Caco-2 (cell line): ENCODE data around the gene ANKRD44. TPM values are rescaled to one million over a fixed set of nuclear protein-coding genes. Genes with fewer than 3 reads are reported as not detected.

ENCODE experiments used
- BruUV-seq: library from RNA; stranded (reverse); fragments of 400-500 nt; replicated peaks from 2 replicates; lab custom pipeline; 2021; lab: Mats Ljungman, UMichigan
- CTCF ChIA-PET: fragments of 300-600 bp; sonication (Branson Sonifier 250); formaldehyde crosslinking; loops from one replicate; lab custom pipeline; 2022; ENCODE audit warnings: antibody characterized with exemption; lab: Charles Lee
- POLR2A ChIA-PET: fragments of 300-600 bp; sonication (Branson Sonifier 250); formaldehyde crosslinking; loops from one replicate; lab custom pipeline; 2022; ENCODE audit warnings: antibody characterized with exemption; lab: Charles Lee
- DNase-seq, 2 experiments: peaks; one replicate each; pipeline versions ENCODE4 v3.0.0 to v3.0.0-alpha.2; 2020 to 2022
- H3K27me3 ChIP-seq: replicated peaks from 2 replicates; pipeline ENCODE4 v1.6.0; 2011; ENCODE audit warnings: low read length; ENCODE audit not compliant: control insufficient read depth, insufficient read depth
- H3K36me3 ChIP-seq: 2 replicates; pipeline ENCODE4 v1.5.1; 2011; ENCODE audit warnings: low read length; ENCODE audit not compliant: control insufficient read depth, insufficient read depth
- H3K4me1 ChIP-seq: fragments of 250-450 bp; sonication (Bioruptor Pico); 2 replicates; pipeline ENCODE4 v1.5.1; 2020; ENCODE audit warnings: mild to moderate bottlenecking
- H3K4me3 ChIP-seq: 2 replicates; pipeline ENCODE4 v1.5.1; 2011; ENCODE audit warnings: low read depth, mild to moderate bottlenecking, control low read depth, low read length
- H3K9me3 ChIP-seq: fragments of 250-450 bp; sonication (Bioruptor Pico); 2 replicates; pipeline ENCODE4 v1.5.1; 2020; ENCODE audit warnings: mild to moderate bottlenecking, moderate library complexity
- H3K27ac Mint-ChIP-seq: one replicate; pipeline ENCODE4 v1.8.0; 2022; ENCODE audit warnings: mixed read lengths; ENCODE audit not compliant: unreplicated experiment
- H3K27me3 Mint-ChIP-seq: one replicate; pipeline ENCODE4 v1.8.0; 2022; ENCODE audit warnings: mixed read lengths; ENCODE audit not compliant: insufficient read depth, unreplicated experiment
- H3K36me3 Mint-ChIP-seq: one replicate; pipeline ENCODE4 v1.8.0; 2022; ENCODE audit warnings: mild to moderate bottlenecking, mixed read lengths; ENCODE audit not compliant: insufficient read depth, unreplicated experiment
- H3K4me1 Mint-ChIP-seq: one replicate; pipeline ENCODE4 v1.8.0; 2022; ENCODE audit warnings: low read depth, mixed read lengths; ENCODE audit not compliant: unreplicated experiment
- H3K4me3 Mint-ChIP-seq: one replicate; pipeline ENCODE4 v1.8.0; 2022; ENCODE audit warnings: mild to moderate bottlenecking, moderate library complexity, mixed read lengths; ENCODE audit not compliant: unreplicated experiment
- H3K9me3 Mint-ChIP-seq: one replicate; pipeline ENCODE4 v1.8.0; 2022; ENCODE audit warnings: mixed read lengths; ENCODE audit not compliant: unreplicated experiment
- intact Hi-C: fragments of 100-400 bp; cut with micrococcal nuclease; formaldehyde crosslinking; loops from one replicate; pipeline ENCODE4 v1.10.0; 2022; ENCODE audit not compliant: unreplicated experiment
- total RNA-seq: library from RNA; stranded (reverse); gene quantifications from 2 replicates; pipeline ENCODE4 v1.2.3, GENCODE V29; 2022
- TF ChIP-seq, protein P1 (sequence below), 2 experiments: fragments of 200-600 bp in 1 of 2; IDR thresholded peaks; 1 replicate in 1 of 2; 2 replicates in 1 of 2; pipeline versions ENCODE4 v1.5.1 to v1.8.0; 2011 to 2022; ENCODE audit warnings: antibody characterized with exemption in 1 of 2, control low read depth in 1 of 2, inconsistent platforms in 1 of 2, low read depth in 1 of 2, low read length in 1 of 2, mild to moderate bottlenecking in 1 of 2, moderate library complexity in 1 of 2; ENCODE audit not compliant: insufficient read depth in 1 of 2, severe bottlenecking in 1 of 2, unreplicated experiment in 1 of 2

ANKRD44 gene
- total RNA-seq, 1 experiment from 2014 or later: 1.0 TPM

GRCh38 chr2:197078535-197078934, 232.0 kb downstream of the ANKRD44 start:
- H3K36me3 Mint-ChIP-seq: no peaks in the 10 kb centered on the region
- Histone ChIP-seq H3K36me3 (no peaks in the 10 kb centered on the region), H3K4me3 (no peak overlapping the region), H3K9me3 (no peaks in the 10 kb centered on the region), H3K4me1 (no peaks in the 10 kb centered on the region), H3K27me3 (no peaks in the 10 kb centered on the region)
- H3K27me3 Mint-ChIP-seq: peaks cover 3% of the 10 kb centered on the region
- BruUV-seq: no TSS peak
- H3K27ac Mint-ChIP-seq: no peak overlapping the region
- H3K4me3 Mint-ChIP-seq: no peak overlapping the region
- no peaks in the 10 kb centered on the region for H3K9me3 Mint-ChIP-seq
- TF ChIP-seq, protein P1, sequence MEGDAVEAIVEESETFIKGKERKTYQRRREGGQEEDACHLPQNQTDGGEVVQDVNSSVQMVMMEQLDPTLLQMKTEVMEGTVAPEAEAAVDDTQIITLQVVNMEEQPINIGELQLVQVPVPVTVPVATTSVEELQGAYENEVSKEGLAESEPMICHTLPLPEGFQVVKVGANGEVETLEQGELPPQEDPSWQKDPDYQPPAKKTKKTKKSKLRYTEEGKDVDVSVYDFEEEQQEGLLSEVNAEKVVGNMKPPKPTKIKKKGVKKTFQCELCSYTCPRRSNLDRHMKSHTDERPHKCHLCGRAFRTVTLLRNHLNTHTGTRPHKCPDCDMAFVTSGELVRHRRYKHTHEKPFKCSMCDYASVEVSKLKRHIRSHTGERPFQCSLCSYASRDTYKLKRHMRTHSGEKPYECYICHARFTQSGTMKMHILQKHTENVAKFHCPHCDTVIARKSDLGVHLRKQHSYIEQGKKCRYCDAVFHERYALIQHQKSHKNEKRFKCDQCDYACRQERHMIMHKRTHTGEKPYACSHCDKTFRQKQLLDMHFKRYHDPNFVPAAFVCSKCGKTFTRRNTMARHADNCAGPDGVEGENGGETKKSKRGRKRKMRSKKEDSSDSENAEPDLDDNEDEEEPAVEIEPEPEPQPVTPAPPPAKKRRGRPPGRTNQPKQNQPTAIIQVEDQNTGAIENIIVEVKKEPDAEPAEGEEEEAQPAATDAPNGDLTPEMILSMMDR (IDR thresholded peaks at IDR 0.05; ENCODE audit: insufficient read depth in 1 of 2, low read depth in 1 of 2, low read length in 1 of 2, severe bottlenecking in 1 of 2, unreplicated experiment in 1 of 2): no peak
- CTCF ChIA-PET: no interaction called here
- H3K4me1 Mint-ChIP-seq: no peaks in the 10 kb centered on the region
- no peak for DNase-seq
- intact Hi-C loops: no loop called here
- POLR2A ChIA-PET: no interaction called here

- no peaks in the 10 kb centered on the region for H3K4me1 Mint-ChIP-seq
- no TSS peak for BruUV-seq
Measured at GRCh38 chr2:197077336-197077735, 233.2 kb downstream of the ANKRD44 start.

DNA sequence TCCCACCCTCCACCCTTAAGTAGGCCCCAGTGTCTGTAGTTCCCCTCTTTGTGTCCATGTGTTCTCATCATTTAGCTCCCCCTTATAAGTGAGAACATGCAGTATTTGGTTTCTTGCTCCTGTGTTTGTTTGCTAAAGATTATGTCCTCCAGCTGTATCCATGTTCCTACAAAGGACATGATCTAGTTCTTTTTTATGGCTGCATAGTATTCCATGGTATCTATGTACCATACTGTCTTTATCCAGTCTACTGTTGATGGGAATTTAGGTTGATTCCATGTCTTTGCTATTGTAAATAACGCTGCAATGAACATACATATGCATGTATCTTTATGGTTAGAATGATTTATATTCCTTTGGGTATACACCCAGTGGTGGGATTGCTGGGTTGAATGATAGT, 233.9 kb downstream of the ANKRD44 start:
- no peak for DNase-seq
- Histone ChIP-seq H3K4me3 (no peak overlapping the region), H3K4me1 (no peaks in the 10 kb centered on the region), H3K36me3 (no peaks in the 10 kb centered on the region), H3K9me3 (no peaks in the 10 kb centered on the region), H3K27me3 (no peaks in the 10 kb centered on the region)
- ChIA-PET CTCF (no interaction called here), POLR2A (no interaction called here)
- Mint-ChIP-seq H3K4me3 (no peak overlapping the region), H3K27ac (no peak overlapping the region), H3K4me1 (no peaks in the 10 kb centered on the region), H3K27me3 (peaks cover 3% of the 10 kb centered on the region), H3K36me3 (no peaks in the 10 kb centered on the region), H3K9me3 (no peaks in the 10 kb centered on the region)
- BruUV-seq: no TSS peak
- TF ChIP-seq, protein P1 (IDR thresholded peaks at IDR 0.05; ENCODE audit: insufficient read depth in 1 of 2, low read depth in 1 of 2, low read length in 1 of 2, severe bottlenecking in 1 of 2, unreplicated experiment in 1 of 2): no peak
- intact Hi-C loops: no loop called here

More at GRCh38 chr2:197077336-197077735, 233.2 kb downstream of the ANKRD44 start:
- DNase-seq: no peak
- POLR2A ChIA-PET: no interaction called here
- Mint-ChIP-seq H3K27ac (no peak overlapping the region), H3K4me3 (no peak overlapping the region), H3K36me3 (no peaks in the 10 kb centered on the region), H3K27me3 (peaks cover 3% of the 10 kb centered on the region), H3K9me3 (no peaks in the 10 kb centered on the region)
- Histone ChIP-seq H3K27me3 (no peaks in the 10 kb centered on the region), H3K9me3 (no peaks in the 10 kb centered on the region), H3K36me3 (no peaks in the 10 kb centered on the region), H3K4me3 (no peak overlapping the region), H3K4me1 (no peaks in the 10 kb centered on the region)
- intact Hi-C loops: no loop called here
- TF ChIP-seq, protein P1 (IDR thresholded peaks at IDR 0.05; ENCODE audit: insufficient read depth in 1 of 2, low read depth in 1 of 2, low read length in 1 of 2, severe bottlenecking in 1 of 2, unreplicated experiment in 1 of 2): no peak
- CTCF ChIA-PET: no interaction called here
